Measurements from ENCODE around the gene RERE. TPM values are rescaled to one million over a fixed set of nuclear protein-coding genes. Genes with fewer than 3 reads are reported as not detected.

Gene RERE
- total RNA-seq, 2 donors from 2014 or later = 102 to 108 TPM

GRCh38 chr1:8544644-8545043 lies 272.8 kb downstream of the RERE start:
- Mint-ChIP-seq H3K36me3 (ENCODE audit: low read depth) (no peaks in the 10 kb centered on the region), H3K4me1 (peaks cover 14% of the 10 kb centered on the region), H3K4me3 (no peak overlapping the region), H3K27ac (no peak overlapping the region), H3K27me3 (no peaks in the 10 kb centered on the region)
- DNase-seq = no peak
- no peaks in the 10 kb centered on the region for H3K9me3 ChIP-seq (ENCODE audit: control insufficient read depth, low read length, poor library complexity, severe bottlenecking)
- ATAC-seq = peak; percentile 6

GRCh38 chr1:8543965-8544364 lies 273.5 kb downstream of the RERE start:
- H3K9me3 ChIP-seq (ENCODE audit: control insufficient read depth, low read length, poor library complexity, severe bottlenecking) = no peaks in the 10 kb centered on the region
- Mint-ChIP-seq H3K4me3 (no peak overlapping the region), H3K36me3 (ENCODE audit: low read depth) (no peaks in the 10 kb centered on the region), H3K4me1 (peaks cover 17% of the 10 kb centered on the region), H3K27me3 (no peaks in the 10 kb centered on the region), H3K27ac (no peak overlapping the region)
- DNase-seq (no peak), ATAC-seq (no peak)

DNA sequence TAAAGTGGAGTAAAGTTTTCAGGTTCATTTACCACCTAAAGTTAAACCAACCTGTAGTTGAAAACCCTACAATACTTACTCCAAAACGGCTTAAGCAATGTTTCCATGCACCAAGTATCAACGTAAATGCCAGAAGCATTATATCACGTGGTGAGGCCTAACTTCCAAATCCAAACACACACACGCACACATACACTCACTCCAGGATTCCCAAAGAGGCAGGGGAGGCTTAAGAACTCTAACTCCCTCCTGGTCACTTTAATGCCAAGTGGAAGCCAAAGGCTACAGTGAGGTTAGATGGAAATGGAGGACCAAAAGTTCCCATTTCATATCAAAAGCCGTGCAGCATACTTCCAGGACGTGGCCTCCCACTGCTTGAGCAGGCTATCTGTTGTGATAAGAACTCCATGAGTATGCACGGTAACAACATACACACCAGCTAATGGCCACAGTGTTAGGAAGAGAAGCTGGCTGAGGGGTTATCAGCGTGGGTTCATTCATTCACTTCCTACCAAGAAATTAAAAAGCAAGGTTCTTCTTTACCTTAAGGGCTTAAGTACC lies 275.4 kb downstream of the RERE start:
- no peak for DNase-seq
- peaks cover 12% of the 10 kb centered on the region for H3K4me1 Mint-ChIP-seq
- H3K27me3 Mint-ChIP-seq = no peaks in the 10 kb centered on the region
- no peak overlapping the region for H3K27ac Mint-ChIP-seq
- H3K9me3 ChIP-seq (ENCODE audit: control insufficient read depth, low read length, poor library complexity, severe bottlenecking) = no peaks in the 10 kb centered on the region
- H3K36me3 Mint-ChIP-seq (ENCODE audit: low read depth) = no peaks in the 10 kb centered on the region
- H3K4me3 Mint-ChIP-seq = no peak overlapping the region
- no peak for ATAC-seq

GRCh38 chr1:8540971-8541370 lies 276.5 kb downstream of the RERE start:
- DNase-seq = no peak
- Mint-ChIP-seq H3K36me3 (ENCODE audit: low read depth) (no peaks in the 10 kb centered on the region), H3K4me3 (no peak overlapping the region), H3K27ac (no peak overlapping the region), H3K4me1 (peaks cover 12% of the 10 kb centered on the region), H3K27me3 (no peaks in the 10 kb centered on the region)
- no peaks in the 10 kb centered on the region for H3K9me3 ChIP-seq (ENCODE audit: control insufficient read depth, low read length, poor library complexity, severe bottlenecking)
- no peak for ATAC-seq

- DNase-seq (no peak), ATAC-seq (no peak)
- Mint-ChIP-seq H3K27me3 (no peaks in the 10 kb centered on the region), H3K36me3 (ENCODE audit: low read depth) (no peaks in the 10 kb centered on the region), H3K4me1 (peaks cover 14% of the 10 kb centered on the region), H3K4me3 (no peak overlapping the region), H3K27ac (no peak overlapping the region)
- no peaks in the 10 kb centered on the region for H3K9me3 ChIP-seq (ENCODE audit: control insufficient read depth, low read length, poor library complexity, severe bottlenecking)
These were observed 277.0 kb downstream of the RERE start for GRCh38 chr1:8540261-8540941.

GRCh38 chr1:8539683-8540082 lies 277.8 kb downstream of the RERE start:
- no peak for ATAC-seq
- H3K4me3 Mint-ChIP-seq = no peak overlapping the region
- H3K9me3 ChIP-seq (ENCODE audit: control insufficient read depth, low read length, poor library complexity, severe bottlenecking) = no peaks in the 10 kb centered on the region

DNA sequence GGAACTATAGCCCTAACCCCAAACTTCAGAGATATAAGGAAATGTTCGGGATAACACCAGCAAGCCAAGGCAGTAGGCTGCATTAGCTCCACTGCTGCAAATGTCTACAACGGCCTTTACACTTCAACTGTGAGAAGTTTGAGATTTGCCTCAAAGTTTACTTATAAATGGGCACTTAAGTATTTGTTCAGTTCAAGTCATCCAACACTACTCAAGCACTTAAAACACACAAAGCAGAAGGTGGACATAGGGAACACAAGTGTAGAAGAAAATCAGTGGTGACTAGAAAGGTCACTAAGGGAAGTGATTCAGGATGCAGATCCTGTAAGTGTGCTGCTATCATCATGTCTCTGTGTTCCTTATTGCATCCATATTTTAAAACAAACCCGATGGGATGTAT lies 278.9 kb downstream of the RERE start:
- DNase-seq = no peak
- ATAC-seq = no peak
- Mint-ChIP-seq H3K27ac (no peak overlapping the region), H3K4me1 (peaks cover 7% of the 10 kb centered on the region), H3K27me3 (no peaks in the 10 kb centered on the region), H3K36me3 (ENCODE audit: low read depth) (no peaks in the 10 kb centered on the region), H3K4me3 (no peak overlapping the region)
- no peaks in the 10 kb centered on the region for H3K9me3 ChIP-seq (ENCODE audit: control insufficient read depth, low read length, poor library complexity, severe bottlenecking)

More at GRCh38 chr1:8539683-8540082, 277.8 kb downstream of the RERE start:
- peaks cover 8% of the 10 kb centered on the region for H3K4me1 Mint-ChIP-seq
- no peaks in the 10 kb centered on the region for H3K27me3 Mint-ChIP-seq
- DNase-seq = no peak
- no peaks in the 10 kb centered on the region for H3K36me3 Mint-ChIP-seq (ENCODE audit: low read depth)
- H3K27ac Mint-ChIP-seq = no peak overlapping the region

GRCh38 chr1:8537991-8538390 lies 279.4 kb downstream of the RERE start:
- H3K4me3 Mint-ChIP-seq = no peak overlapping the region

GRCh38 chr1:8536515-8536914 lies 280.9 kb downstream of the RERE start:
- DNase-seq (no peak), ATAC-seq (no peak)
- H3K4me1 Mint-ChIP-seq = peaks cover 11% of the 10 kb centered on the region
- no peak overlapping the region for H3K4me3 Mint-ChIP-seq
- no peaks in the 10 kb centered on the region for H3K9me3 ChIP-seq (ENCODE audit: control insufficient read depth, low read length, poor library complexity, severe bottlenecking)
- no peak overlapping the region for H3K27ac Mint-ChIP-seq
- H3K27me3 Mint-ChIP-seq = no peaks in the 10 kb centered on the region
- H3K36me3 Mint-ChIP-seq (ENCODE audit: low read depth) = no peaks in the 10 kb centered on the region

More at GRCh38 chr1:8537991-8538390, 279.4 kb downstream of the RERE start:
- Mint-ChIP-seq H3K27ac (no peak overlapping the region), H3K4me1 (peaks cover 11% of the 10 kb centered on the region), H3K36me3 (ENCODE audit: low read depth) (no peaks in the 10 kb centered on the region), H3K27me3 (no peaks in the 10 kb centered on the region)
- DNase-seq = no peak
- no peaks in the 10 kb centered on the region for H3K9me3 ChIP-seq (ENCODE audit: control insufficient read depth, low read length, poor library complexity, severe bottlenecking)
- no peak for ATAC-seq

DNA sequence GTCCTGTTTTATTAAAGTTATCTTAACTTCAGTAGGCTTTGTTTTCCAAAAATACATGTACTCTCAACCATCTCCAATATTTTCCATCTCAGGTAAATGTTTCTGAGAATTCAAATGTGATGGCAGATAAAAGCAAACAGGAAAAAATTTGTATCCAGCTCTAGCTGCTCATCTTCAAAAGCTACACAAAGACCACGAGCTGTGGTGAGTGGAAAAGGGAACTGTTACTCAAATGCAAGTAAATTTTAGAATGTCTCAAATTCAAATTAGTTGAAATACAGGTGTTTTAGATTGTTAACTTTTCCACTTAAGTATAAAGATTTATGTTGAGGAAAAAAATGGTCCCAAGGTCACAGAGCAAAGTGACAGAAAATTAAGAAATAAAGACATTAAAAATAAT lies 283.5 kb downstream of the RERE start:
- peak overlapping the region; percentile 15 for H3K4me3 Mint-ChIP-seq
- no peaks in the 10 kb centered on the region for H3K9me3 ChIP-seq (ENCODE audit: control insufficient read depth, low read length, poor library complexity, severe bottlenecking)

GRCh38 chr1:8533124-8533523 lies 284.3 kb downstream of the RERE start:
- peaks cover 2% of the 10 kb centered on the region for H3K36me3 Mint-ChIP-seq (ENCODE audit: low read depth)
- peaks cover 6% of the 10 kb centered on the region for H3K4me1 Mint-ChIP-seq
- DNase-seq (no peak), ATAC-seq (no peak)
- no peaks in the 10 kb centered on the region for H3K9me3 ChIP-seq (ENCODE audit: control insufficient read depth, low read length, poor library complexity, severe bottlenecking)
- no peaks in the 10 kb centered on the region for H3K27me3 Mint-ChIP-seq
- peak overlapping the region; percentile 57 for H3K27ac Mint-ChIP-seq
- no peak overlapping the region for H3K4me3 Mint-ChIP-seq

More for the DNA sequence above, 283.5 kb downstream of the RERE start:
- Mint-ChIP-seq H3K27ac (no peak overlapping the region), H3K27me3 (no peaks in the 10 kb centered on the region), H3K4me1 (peaks cover 6% of the 10 kb centered on the region), H3K36me3 (ENCODE audit: low read depth) (peaks cover 2% of the 10 kb centered on the region)
- ATAC-seq (no peak), DNase-seq (no peak)

DNA sequence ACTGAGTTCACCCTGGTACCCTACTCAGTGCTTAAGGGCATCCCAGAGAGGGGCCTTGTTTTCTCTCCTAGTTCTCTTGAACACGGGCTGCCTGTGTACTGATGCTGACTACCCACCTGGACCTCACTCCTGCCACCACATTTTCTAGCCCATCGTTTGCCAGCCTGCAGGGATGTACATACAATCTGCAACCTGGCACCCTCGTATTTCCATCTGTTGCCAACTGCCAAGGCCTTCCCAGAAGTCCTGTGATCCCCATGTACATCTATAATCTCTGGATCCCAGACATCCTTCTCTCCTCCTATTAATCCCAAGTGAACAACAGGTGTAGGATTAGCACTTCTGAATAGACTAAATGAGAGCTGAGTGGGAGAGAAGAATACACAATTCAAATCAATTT lies 287.5 kb downstream of the RERE start:
- Mint-ChIP-seq H3K27ac (no peak overlapping the region), H3K4me1 (peaks cover 7% of the 10 kb centered on the region), H3K27me3 (no peaks in the 10 kb centered on the region), H3K4me3 (no peak overlapping the region), H3K36me3 (ENCODE audit: low read depth) (peaks cover 2% of the 10 kb centered on the region)
- ATAC-seq = no peak
- H3K9me3 ChIP-seq (ENCODE audit: control insufficient read depth, low read length, poor library complexity, severe bottlenecking) = no peaks in the 10 kb centered on the region
- DNase-seq = no peak

DNA sequence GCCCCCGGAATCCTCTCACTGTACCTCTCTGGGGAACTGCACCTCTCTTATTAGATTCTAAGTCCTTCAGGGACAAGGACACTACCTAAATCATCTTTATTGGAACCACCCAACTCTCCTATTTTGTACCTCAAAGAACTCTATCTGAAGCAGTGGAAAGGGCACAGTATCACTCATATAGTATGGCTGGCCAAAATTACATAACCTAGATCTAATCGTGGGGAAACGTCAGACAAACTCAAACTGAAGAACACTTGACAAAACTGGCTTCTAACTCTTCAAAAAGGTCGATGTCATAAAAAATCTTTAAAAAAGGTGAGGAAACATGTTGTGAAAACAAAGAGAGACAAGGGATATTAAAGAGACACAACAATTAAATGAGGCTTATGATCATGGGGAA lies 289.5 kb downstream of the RERE start:
- ATAC-seq (no peak), DNase-seq (no peak)
- H3K27ac Mint-ChIP-seq = peak overlapping the region; percentile 88
- peaks cover 5% of the 10 kb centered on the region for H3K36me3 Mint-ChIP-seq (ENCODE audit: low read depth)
- no peaks in the 10 kb centered on the region for H3K27me3 Mint-ChIP-seq
- no peaks in the 10 kb centered on the region for H3K9me3 ChIP-seq (ENCODE audit: control insufficient read depth, low read length, poor library complexity, severe bottlenecking)
- peaks cover 21% of the 10 kb centered on the region for H3K4me1 Mint-ChIP-seq
- no peak overlapping the region for H3K4me3 Mint-ChIP-seq
